ENCODE data around the gene SAMD3. TPM values are rescaled to one million over a fixed set of nuclear protein-coding genes. Genes with fewer than 3 reads are reported as not detected.

SAMD3 gene
- total RNA-seq, 1 experiment from 2014 or later: 7.5 TPM

DNA sequence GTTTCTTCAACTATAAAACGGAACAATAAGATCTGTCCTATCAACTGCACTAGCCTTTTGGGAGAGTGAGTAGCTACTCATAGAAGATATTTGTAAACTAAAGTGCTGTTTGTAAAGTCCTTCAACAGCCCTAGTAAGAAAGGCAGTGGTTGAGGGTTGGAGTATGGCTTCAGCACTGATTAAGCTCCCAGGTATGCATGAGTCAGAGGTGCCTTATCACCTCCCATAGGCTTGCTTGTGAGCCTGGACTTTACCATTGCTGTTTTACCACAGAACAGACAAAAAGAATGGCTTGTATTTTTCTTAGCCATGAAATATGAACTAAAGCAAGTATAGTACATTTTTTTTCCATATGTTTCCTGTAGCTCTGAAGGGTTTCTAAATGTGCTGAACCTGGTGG lies 44.1 kb downstream of the SAMD3 start:
- peak; percentile 100 for ATAC-seq
- POLR2A ChIA-PET: no interaction called here
- TF ChIP-seq SRF (IDR thresholded peaks at IDR 0.05; ENCODE audit: low read depth) (no peak; the same call in 1 of the 2 replicates), EZH2 (IDR thresholded peaks at IDR 0.05) (no peak), CEBPB (IDR thresholded peaks at IDR 0.05; ENCODE audit: low read depth) (no peak), EGR1 (IDR thresholded peaks at IDR 0.05; ENCODE audit: low read depth) (no peak), SP1 (IDR thresholded peaks at IDR 0.05; ENCODE audit: low read depth) (peak; percentile 42; the same call in 1 of the 2 replicates), EZH2phosphoT487 (IDR thresholded peaks at IDR 0.05; ENCODE audit: borderline replicate concordance) (no peak), RAD21 (IDR thresholded peaks at IDR 0.05; ENCODE audit: low read depth) (no peak), ZFX (IDR thresholded peaks at IDR 0.05) (no peak), FOSL1 (IDR thresholded peaks at IDR 0.05; ENCODE audit: low read depth) (peak; percentile 93), YY1 (IDR thresholded peaks at IDR 0.05; ENCODE audit: extremely low read depth, insufficient replicate concordance, low read depth, low read length) (no peak), ELF1 (IDR thresholded peaks at IDR 0.05; ENCODE audit: borderline replicate concordance, low read depth) (no peak), TCF7L2 (IDR thresholded peaks at IDR 0.05; ENCODE audit: borderline replicate concordance, extremely low read depth, insufficient read depth, insufficient read length) (no peak), ZNF274 (IDR thresholded peaks at IDR 0.05; ENCODE audit: low read depth, low read length) (no peak), JUND (IDR thresholded peaks at IDR 0.05) (peak; percentile 90), SIN3A (IDR thresholded peaks at IDR 0.05; ENCODE audit: low read depth) (no peak), POLR2A (IDR thresholded peaks at IDR 0.05; ENCODE audit: borderline replicate concordance, extremely low read depth, insufficient read depth, insufficient read length) (no peak), CBX3 (IDR thresholded peaks at IDR 0.05; ENCODE audit: low read depth) (peak; percentile 44; the same call in 1 of the 2 replicates), POLR2AphosphoS5 (IDR thresholded peaks at IDR 0.05; ENCODE audit: low read depth, low read length) (no peak)
- TF ChIP-seq, protein P1, sequence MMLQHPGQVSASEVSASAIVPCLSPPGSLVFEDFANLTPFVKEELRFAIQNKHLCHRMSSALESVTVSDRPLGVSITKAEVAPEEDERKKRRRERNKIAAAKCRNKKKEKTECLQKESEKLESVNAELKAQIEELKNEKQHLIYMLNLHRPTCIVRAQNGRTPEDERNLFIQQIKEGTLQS (IDR thresholded peaks at IDR 0.05): no peak
- TF ChIP-seq, protein P2, sequence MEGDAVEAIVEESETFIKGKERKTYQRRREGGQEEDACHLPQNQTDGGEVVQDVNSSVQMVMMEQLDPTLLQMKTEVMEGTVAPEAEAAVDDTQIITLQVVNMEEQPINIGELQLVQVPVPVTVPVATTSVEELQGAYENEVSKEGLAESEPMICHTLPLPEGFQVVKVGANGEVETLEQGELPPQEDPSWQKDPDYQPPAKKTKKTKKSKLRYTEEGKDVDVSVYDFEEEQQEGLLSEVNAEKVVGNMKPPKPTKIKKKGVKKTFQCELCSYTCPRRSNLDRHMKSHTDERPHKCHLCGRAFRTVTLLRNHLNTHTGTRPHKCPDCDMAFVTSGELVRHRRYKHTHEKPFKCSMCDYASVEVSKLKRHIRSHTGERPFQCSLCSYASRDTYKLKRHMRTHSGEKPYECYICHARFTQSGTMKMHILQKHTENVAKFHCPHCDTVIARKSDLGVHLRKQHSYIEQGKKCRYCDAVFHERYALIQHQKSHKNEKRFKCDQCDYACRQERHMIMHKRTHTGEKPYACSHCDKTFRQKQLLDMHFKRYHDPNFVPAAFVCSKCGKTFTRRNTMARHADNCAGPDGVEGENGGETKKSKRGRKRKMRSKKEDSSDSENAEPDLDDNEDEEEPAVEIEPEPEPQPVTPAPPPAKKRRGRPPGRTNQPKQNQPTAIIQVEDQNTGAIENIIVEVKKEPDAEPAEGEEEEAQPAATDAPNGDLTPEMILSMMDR (IDR thresholded peaks at IDR 0.05 in 2 of 3, conservative IDR thresholded peaks at IDR 0.05 in 1 of 3; ENCODE audit: borderline replicate concordance in 1 of 3, insufficient read depth in 1 of 3, low read depth in 2 of 3, low read length in 2 of 3): no peak
- TF ChIP-seq, protein P3, sequence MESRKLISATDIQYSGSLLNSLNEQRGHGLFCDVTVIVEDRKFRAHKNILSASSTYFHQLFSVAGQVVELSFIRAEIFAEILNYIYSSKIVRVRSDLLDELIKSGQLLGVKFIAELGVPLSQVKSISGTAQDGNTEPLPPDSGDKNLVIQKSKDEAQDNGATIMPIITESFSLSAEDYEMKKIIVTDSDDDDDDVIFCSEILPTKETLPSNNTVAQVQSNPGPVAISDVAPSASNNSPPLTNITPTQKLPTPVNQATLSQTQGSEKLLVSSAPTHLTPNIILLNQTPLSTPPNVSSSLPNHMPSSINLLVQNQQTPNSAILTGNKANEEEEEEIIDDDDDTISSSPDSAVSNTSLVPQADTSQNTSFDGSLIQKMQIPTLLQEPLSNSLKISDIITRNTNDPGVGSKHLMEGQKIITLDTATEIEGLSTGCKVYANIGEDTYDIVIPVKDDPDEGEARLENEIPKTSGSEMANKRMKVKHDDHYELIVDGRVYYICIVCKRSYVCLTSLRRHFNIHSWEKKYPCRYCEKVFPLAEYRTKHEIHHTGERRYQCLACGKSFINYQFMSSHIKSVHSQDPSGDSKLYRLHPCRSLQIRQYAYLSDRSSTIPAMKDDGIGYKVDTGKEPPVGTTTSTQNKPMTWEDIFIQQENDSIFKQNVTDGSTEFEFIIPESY (IDR thresholded peaks at IDR 0.05; ENCODE audit: extremely low read depth, insufficient replicate concordance, low read length): no peak
- TF ChIP-seq, protein P4, sequence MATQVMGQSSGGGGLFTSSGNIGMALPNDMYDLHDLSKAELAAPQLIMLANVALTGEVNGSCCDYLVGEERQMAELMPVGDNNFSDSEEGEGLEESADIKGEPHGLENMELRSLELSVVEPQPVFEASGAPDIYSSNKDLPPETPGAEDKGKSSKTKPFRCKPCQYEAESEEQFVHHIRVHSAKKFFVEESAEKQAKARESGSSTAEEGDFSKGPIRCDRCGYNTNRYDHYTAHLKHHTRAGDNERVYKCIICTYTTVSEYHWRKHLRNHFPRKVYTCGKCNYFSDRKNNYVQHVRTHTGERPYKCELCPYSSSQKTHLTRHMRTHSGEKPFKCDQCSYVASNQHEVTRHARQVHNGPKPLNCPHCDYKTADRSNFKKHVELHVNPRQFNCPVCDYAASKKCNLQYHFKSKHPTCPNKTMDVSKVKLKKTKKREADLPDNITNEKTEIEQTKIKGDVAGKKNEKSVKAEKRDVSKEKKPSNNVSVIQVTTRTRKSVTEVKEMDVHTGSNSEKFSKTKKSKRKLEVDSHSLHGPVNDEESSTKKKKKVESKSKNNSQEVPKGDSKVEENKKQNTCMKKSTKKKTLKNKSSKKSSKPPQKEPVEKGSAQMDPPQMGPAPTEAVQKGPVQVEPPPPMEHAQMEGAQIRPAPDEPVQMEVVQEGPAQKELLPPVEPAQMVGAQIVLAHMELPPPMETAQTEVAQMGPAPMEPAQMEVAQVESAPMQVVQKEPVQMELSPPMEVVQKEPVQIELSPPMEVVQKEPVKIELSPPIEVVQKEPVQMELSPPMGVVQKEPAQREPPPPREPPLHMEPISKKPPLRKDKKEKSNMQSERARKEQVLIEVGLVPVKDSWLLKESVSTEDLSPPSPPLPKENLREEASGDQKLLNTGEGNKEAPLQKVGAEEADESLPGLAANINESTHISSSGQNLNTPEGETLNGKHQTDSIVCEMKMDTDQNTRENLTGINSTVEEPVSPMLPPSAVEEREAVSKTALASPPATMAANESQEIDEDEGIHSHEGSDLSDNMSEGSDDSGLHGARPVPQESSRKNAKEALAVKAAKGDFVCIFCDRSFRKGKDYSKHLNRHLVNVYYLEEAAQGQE (IDR thresholded peaks at IDR 0.05; ENCODE audit: low read depth): no peak

More for the DNA sequence above, 44.1 kb downstream of the SAMD3 start:
- Histone ChIP-seq H3K27ac (ENCODE audit: low read depth, low read length) (no peak overlapping the region; the same call in 1 of the 2 replicates), H3K79me2 (ENCODE audit: insufficient read depth, low read length) (no peaks in the 10 kb centered on the region), H3K4me1 (ENCODE audit: control insufficient read depth in 1 of 2, insufficient read depth in 2 of 2, low read length in 2 of 2) (peaks cover 11 to 13% of the 10 kb centered on the region in 2 experiments), H4K20me1 (ENCODE audit: insufficient read depth) (no peaks in the 10 kb centered on the region), H3K9ac (ENCODE audit: low read length) (no peak overlapping the region), H3K4me3 (replicated peaks in 1 of 2; ENCODE audit: low read depth in 1 of 2, low read length in 2 of 2) (no peak overlapping the region), H3K27me3 (ENCODE audit: insufficient read depth, low read length) (no peaks in the 10 kb centered on the region), H2AFZ (ENCODE audit: low read depth, low read length, poor library complexity, severe bottlenecking) (peak overlapping the region; percentile 64), H3K9me2 (ENCODE audit: insufficient read depth) (no peaks in the 10 kb centered on the region), H3K9me3 (ENCODE audit: control insufficient read depth in 1 of 2, insufficient read depth in 1 of 2, low read depth in 1 of 2, low read length in 2 of 2) (no peaks in the 10 kb centered on the region), H3K4me2 (ENCODE audit: low read length) (peak overlapping the region; percentile 62), H3K36me3 (ENCODE audit: control insufficient read depth in 1 of 2, insufficient read depth in 2 of 2, low read length in 2 of 2) (no peaks in the 10 kb centered on the region)
- BruUV-seq (replicated peaks): no TSS peak
- CTCF ChIA-PET: no interaction called here
- intact Hi-C loops (cut with micrococcal nuclease): no loop called here
- peak; percentile 68 for DNase-seq (ENCODE audit: low read depth, low spot score)
- RAD21 ChIA-PET (ENCODE audit: low non-redundant PET in 1 of 2, low total read pairs in 2 of 2, uncharacterized antibody in 2 of 2, unreplicated experiment in 2 of 2): no interaction called here

Data from HCT116 (cell line).